ENCODE measurements around the gene JOSD2.

The JOSD2 gene

DNA sequence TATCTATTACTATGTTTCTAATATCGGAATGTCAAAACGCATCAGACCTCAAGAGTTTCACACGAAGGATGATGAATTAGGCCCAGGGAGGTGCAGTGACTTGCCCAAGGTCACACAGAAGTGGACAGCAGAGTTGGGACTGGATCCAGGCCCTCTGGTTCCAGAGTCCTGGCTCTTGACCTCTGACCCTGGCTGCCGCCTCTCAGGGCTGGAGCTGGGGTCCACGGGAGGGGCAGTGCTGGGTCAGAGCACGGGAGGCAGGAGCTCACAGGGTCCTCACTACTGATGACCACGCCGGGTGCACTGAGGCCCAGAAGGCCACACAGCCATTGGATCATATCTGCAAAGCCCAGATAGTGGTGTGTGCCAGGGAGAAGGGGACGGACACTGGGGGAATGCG, 11.9 kb upstream of the JOSD2 start:
- peaks cover 2% of the 10 kb centered on the region for H3K27me3 Mint-ChIP-seq
- no peak overlapping the region for H3K4me3 Mint-ChIP-seq
- no peaks in the 10 kb centered on the region for H3K36me3 Mint-ChIP-seq
- no peaks in the 10 kb centered on the region for H3K9me3 Mint-ChIP-seq
- H3K27ac Mint-ChIP-seq, result no peak overlapping the region
- no peaks in the 10 kb centered on the region for H3K4me1 Mint-ChIP-seq

DNA sequence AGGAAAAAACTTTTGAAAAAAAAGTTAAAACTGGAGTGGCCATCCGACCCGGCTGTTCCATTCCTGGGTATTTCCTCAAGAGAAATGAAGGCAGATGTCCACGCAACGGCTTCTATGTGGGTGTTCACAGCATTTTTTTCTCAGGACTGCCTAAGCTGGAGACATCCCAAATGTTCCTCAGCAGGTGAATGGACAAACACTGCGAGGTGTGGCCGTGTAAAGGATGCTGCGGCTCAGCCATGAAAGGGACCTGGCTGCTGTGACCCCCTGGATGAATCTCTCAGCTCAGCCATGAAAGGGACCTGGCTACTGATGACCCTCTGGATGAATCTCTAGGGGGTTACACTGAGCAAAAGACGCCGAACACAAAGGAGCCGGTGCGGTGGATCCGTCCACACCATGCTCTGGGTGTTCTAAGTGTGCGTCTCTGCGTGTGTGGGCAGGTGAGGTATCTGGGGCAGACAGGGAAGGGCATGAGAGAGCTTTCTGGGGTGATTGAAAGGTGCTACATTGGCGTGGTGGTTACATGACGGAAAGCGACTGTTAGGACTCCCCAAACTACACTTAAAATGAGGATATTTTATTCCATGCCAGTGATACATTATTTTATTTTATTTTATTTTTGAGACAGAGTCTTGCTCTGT, 10.0 kb upstream of the JOSD2 start:
- no peak overlapping the region for H3K4me3 Mint-ChIP-seq
- peaks cover 2% of the 10 kb centered on the region for H3K27me3 Mint-ChIP-seq
- H3K9me3 Mint-ChIP-seq, result no peaks in the 10 kb centered on the region
- no peaks in the 10 kb centered on the region for H3K4me1 Mint-ChIP-seq
- no peaks in the 10 kb centered on the region for H3K36me3 Mint-ChIP-seq
- H3K27ac Mint-ChIP-seq, result no peak overlapping the region

DNA sequence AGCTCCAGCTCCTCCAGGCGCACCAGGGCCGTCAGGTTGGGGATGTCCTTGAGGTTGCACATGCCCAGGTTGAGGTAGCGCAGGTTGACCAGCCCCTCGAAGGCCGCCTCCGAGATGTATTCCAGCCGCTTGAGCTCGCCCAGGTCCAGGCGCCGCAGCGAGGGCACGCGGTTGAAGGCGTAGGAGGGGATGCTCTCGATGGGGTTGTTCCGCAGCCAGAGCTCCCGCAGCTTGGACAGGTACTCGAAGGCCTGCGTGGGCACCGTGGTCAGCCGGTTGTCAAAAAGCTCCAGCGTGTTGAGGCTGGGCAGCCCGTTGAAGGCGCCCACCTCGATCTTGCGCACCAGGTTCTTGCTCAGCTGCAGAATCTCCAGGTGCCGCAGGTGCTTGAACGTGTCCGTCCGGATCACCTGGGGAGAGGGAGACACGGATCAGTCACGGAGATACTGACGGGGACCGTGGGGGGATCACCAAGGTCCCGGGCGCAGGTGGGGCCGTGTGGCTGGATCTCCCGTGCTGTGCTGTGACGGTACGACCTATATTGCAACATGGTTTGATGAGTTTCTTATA, 8.1 kb upstream of the JOSD2 start:
- H3K27ac Mint-ChIP-seq, result no peak overlapping the region
- no peaks in the 10 kb centered on the region for H3K4me1 Mint-ChIP-seq
- H3K27me3 Mint-ChIP-seq, result peaks cover 2% of the 10 kb centered on the region
- H3K4me3 Mint-ChIP-seq, result no peak overlapping the region
- no peaks in the 10 kb centered on the region for H3K9me3 Mint-ChIP-seq
- H3K36me3 Mint-ChIP-seq, result no peaks in the 10 kb centered on the region

DNA sequence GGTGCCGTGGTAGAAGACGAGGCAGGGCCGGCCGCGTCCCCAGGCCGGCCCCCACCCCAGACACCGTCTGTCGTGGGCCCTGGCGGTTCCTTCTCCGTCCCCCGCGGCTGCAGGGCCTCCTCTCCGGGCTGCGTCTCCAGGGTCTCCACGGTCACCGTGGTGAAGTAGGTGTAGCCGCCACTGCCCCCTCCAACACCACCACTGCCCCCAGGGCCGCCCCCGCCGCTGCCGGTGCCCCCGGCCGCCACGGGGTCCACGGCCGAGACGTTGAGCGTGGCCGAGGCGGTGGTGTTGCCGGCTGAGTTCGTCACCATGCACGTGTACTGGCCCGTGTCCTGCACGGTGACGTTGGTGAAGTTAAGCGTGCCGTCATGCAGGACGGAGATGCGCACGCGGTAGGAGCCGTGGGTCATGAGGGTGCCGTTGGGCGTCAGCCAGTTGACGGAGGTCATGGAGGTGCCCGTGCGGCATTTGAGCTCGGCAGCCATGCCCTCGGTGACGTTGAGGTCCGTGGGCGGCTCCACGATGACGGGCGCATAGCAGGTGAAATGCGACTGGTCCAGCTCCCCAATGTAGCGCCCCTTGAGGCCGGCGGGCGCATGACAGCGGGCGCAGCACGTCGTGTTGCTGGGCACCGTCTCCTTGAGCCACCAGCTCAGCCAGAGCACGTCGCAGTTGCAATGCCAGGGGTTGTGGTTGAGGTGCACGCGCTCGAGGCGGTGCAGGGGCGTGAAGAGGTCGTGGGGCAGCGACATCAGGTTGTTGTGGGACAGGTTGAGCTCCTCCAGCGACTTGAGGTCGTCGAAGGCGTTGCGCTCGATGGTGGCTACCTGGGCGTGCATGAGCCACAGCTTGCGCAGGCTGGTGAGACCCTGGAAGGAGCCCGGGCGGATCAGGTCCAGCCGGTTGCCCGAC, 7.4 kb upstream of the JOSD2 start:
- no peaks in the 10 kb centered on the region for H3K9me3 Mint-ChIP-seq
- H3K4me1 Mint-ChIP-seq, result no peaks in the 10 kb centered on the region
- H3K27ac Mint-ChIP-seq, result no peak overlapping the region
- no peak overlapping the region for H3K4me3 Mint-ChIP-seq
- peaks cover 2% of the 10 kb centered on the region for H3K27me3 Mint-ChIP-seq
- no peaks in the 10 kb centered on the region for H3K36me3 Mint-ChIP-seq

DNA sequence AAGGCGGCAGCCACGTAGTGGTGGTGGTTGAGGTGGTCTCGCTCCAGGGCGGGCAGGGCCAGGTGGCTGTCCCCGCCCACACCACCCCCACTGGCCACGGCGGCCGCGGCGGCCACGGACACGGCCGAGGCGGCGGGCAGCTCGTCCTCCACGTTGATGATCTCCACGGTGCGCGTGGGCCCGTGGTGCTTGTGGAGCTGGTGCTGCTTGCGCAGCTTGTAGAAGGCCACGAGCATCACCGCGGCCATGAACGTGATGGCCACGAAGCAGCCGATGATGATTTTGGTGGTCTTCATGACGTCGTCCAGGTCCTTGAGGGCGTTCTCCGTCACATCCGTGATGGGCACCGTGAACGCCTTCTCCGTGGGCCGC, 6.7 kb upstream of the JOSD2 start:
- no peaks in the 10 kb centered on the region for H3K27me3 Mint-ChIP-seq
- H3K9me3 Mint-ChIP-seq, result no peaks in the 10 kb centered on the region
- no peak overlapping the region for H3K4me3 Mint-ChIP-seq
- no peaks in the 10 kb centered on the region for H3K36me3 Mint-ChIP-seq
- H3K4me1 Mint-ChIP-seq, result no peaks in the 10 kb centered on the region
- no peak overlapping the region for H3K27ac Mint-ChIP-seq

DNA sequence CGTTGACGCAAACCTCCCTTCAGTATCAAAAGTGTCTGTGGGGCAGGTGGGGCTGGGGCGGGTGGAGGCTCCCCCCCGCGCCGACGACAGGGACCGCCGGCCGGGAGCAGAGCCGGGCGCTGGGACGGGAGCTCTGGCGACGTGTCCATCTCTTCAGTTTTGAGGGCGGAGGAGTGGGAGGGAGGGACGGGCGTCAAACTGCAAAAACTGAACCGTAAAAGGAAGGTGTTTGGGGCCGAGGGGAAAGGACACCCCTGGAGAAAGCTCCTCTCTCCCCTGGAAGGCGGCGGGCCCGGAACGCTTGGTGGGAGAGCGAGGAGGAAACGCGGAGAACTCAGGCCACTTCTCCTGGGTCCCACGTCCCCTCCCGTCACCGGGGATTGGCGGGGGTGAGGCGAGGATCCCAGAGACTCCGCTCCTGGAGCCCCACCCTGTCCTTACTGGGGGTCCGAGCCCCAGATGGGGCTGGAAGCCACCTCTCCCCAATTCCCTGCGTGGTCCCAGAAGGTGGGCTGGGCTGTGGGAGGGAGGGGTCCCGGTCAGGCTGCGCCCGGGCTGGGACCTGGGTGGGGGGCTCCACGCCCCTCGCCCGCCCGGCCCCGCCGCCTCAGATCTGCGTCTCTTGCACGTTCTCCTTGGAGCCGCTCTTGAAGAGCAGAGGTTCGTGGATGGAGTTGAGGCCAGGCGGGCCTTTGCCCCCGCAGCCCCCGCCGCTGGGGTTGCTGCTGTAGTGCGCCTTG, 6.1 kb upstream of the JOSD2 start:
- no peak overlapping the region for H3K27ac Mint-ChIP-seq
- no peaks in the 10 kb centered on the region for H3K4me1 Mint-ChIP-seq

DNA sequence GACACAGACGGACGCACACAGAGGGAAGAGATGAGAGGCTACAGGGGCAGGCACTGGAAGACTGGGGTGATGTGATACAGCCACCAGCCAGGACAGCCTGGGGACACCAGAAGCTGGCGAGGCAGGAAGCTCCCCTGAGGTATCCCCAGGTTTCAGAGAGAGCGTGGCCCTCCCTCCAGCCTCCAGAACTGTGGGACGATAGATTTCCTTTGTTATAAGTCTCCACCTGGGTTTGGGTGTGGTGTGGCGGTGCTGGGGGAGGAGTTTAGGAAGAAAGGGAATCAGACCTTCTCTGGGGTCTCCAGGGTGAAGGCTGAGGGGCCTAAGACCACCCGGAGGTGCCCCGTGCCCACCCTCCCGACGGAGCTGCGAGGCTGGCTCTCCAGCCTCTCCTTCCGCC, 5.5 kb upstream of the JOSD2 start:
- Mint-ChIP-seq H3K27me3 (no peaks in the 10 kb centered on the region), H3K27ac (no peak overlapping the region), H3K4me1 (peaks cover 5% of the 10 kb centered on the region), H3K36me3 (no peaks in the 10 kb centered on the region), H3K9me3 (no peaks in the 10 kb centered on the region), H3K4me3 (no peak overlapping the region)

More for the DNA sequence above, 6.1 kb upstream of the JOSD2 start:
- Mint-ChIP-seq H3K4me3 (no peak overlapping the region), H3K9me3 (no peaks in the 10 kb centered on the region), H3K36me3 (no peaks in the 10 kb centered on the region), H3K27me3 (no peaks in the 10 kb centered on the region)

DNA sequence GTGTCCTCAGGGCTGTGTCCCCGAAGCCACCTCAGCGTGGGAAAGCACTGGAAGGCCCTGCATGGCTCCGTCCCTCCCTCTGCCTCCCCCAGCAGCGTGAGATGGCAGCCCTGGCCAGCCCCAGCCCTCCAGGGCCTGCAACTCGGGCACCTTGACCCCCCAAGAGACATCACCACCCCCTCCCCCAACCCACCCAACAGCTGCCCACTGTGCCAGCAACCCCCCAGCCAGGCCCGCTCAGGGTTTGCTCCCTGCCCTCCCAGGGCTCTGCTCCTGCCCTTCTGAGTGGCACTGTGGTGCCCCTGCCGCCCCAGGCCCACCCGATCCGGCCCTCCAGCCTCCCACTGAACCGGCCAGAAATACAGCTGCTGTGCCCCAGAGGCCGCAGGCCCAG, 4.2 kb upstream of the JOSD2 start:
- Mint-ChIP-seq H3K4me1 (peaks cover 13% of the 10 kb centered on the region), H3K4me3 (no peak overlapping the region), H3K9me3 (no peaks in the 10 kb centered on the region), H3K27me3 (no peaks in the 10 kb centered on the region), H3K27ac (no peak overlapping the region), H3K36me3 (no peaks in the 10 kb centered on the region)

DNA sequence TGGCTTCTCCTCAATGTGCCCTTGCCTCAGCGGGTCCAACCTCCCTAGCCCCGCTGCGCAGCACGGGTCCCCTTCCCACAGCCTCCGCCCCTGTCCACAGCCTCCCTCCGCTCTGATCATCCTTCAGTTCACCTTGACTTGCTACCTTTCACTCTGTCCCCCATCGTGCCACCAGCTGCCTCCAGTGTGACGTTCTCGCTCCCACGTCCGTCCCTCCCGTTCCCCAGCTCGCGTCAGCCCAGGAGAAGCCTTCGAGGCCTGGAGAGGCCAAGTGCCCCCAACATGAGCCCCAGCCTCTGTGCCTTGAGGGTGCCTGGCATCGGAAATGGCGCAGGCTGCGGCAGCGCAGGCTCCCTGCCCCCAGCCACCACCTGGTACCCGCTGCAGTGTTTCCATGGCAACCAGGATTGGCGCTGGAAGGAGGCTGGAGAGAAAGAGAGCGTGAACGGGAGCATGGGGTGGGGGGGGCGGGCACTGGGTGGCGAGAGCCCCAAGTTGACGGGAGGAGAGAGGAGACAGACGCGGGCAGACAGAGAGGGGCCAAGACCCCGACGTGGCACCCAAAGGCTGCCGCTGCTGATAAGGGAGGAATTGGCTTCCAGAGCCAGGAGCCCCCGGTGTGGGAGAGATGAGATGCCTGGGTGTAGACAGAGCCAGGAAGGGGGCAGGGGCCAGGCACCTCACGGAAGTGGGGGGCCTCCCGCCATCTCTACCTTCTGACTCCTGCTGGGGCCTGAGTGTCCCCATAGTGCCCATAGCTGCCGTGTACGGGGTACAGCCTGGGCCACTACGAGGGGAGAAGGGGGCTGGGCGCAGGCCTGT, 3.6 kb upstream of the JOSD2 start:
- peaks cover 13% of the 10 kb centered on the region for H3K4me1 Mint-ChIP-seq
- no peaks in the 10 kb centered on the region for H3K9me3 Mint-ChIP-seq
- H3K27ac Mint-ChIP-seq, result no peak overlapping the region
- H3K36me3 Mint-ChIP-seq, result no peaks in the 10 kb centered on the region
- no peaks in the 10 kb centered on the region for H3K27me3 Mint-ChIP-seq
- H3K4me3 Mint-ChIP-seq, result peak overlapping the region; percentile 8

DNA sequence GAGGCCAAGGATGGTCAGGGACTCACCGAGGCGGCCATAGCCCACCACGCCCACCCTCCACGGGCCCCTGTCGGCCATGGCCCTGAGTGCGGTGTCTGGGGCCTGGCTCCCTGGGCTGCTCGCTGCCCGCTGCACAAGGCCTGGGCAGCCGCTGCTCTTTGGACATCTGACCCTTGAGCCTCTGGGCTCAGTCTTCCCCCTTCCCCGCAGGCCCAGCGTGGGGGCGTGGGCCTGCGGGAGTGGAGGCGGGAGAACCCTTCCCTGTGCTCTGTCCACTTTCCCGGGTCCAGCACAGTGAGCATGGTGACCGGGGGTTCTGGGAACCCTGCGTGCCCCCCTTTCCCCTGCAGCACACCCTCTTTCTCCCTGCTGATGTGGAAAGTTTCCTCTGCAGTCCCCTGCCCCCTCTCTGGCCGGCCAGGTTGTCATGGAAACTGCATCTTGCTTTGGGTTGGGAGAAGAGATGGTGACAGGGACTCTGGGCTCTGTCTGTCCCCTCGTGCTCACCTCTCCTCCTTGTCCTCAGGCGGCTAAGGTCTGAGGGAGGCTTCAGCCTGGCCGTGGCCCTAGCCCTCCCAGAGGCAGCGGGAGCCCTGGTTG, 2.9 kb upstream of the JOSD2 start, which contains the start of gene ASPDH:
Gene ASPDH (minus strand): TSS at position 168 of the 600 bp plus-strand sequence. CDS start 90 bp downstream, at position 78.
- Mint-ChIP-seq H3K36me3 (peaks cover under 1% of the 10 kb centered on the region), H3K4me3 (peak within 1 kb of the TSS; percentile 8), H3K27ac (no peak within 1 kb of the TSS), H3K4me1 (peaks cover 13% of the 10 kb centered on the region), H3K9me3 (no peaks in the 10 kb centered on the region), H3K27me3 (no peaks in the 10 kb centered on the region)

DNA sequence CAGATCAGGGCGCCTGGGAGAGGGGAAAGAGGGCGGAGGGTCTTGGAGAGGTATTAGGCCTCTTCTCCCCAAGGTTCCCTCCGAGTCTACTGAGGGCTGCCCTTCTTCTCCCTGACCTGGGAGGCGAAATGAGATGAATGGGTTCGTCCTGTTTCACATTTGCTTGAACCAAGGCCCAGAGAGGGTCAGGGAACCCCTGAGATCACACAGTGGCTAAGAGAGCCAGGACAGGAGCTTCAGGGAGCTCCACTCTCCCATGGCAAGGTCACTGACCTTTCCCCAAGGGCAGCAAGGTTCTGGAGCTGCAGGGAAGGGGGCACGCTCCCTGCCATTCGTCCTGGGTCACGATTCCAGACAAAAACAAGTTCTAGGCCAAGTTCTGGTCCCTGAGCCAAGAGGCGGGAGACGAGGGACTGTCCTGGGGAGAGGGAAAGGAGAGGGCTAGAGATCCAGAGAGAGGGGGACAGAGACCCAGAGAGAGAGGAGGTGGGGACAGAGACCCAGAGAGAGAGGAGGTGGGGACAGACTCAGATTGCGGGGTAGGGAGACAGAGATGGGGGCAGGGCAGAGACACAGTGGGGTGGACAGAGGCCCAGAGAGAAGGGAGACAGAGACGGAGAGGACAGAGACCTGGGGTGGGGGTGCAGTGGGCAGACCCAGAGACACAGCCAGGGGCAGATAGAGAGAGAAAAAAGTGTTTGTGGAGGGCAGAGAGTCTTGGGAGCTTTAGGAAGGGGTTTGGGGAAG, 2.2 kb upstream of the JOSD2 start:
- Mint-ChIP-seq H3K4me1 (peaks cover 13% of the 10 kb centered on the region), H3K36me3 (peaks cover 2% of the 10 kb centered on the region), H3K27me3 (no peaks in the 10 kb centered on the region), H3K4me3 (no peak overlapping the region), H3K27ac (no peak overlapping the region), H3K9me3 (no peaks in the 10 kb centered on the region)

DNA sequence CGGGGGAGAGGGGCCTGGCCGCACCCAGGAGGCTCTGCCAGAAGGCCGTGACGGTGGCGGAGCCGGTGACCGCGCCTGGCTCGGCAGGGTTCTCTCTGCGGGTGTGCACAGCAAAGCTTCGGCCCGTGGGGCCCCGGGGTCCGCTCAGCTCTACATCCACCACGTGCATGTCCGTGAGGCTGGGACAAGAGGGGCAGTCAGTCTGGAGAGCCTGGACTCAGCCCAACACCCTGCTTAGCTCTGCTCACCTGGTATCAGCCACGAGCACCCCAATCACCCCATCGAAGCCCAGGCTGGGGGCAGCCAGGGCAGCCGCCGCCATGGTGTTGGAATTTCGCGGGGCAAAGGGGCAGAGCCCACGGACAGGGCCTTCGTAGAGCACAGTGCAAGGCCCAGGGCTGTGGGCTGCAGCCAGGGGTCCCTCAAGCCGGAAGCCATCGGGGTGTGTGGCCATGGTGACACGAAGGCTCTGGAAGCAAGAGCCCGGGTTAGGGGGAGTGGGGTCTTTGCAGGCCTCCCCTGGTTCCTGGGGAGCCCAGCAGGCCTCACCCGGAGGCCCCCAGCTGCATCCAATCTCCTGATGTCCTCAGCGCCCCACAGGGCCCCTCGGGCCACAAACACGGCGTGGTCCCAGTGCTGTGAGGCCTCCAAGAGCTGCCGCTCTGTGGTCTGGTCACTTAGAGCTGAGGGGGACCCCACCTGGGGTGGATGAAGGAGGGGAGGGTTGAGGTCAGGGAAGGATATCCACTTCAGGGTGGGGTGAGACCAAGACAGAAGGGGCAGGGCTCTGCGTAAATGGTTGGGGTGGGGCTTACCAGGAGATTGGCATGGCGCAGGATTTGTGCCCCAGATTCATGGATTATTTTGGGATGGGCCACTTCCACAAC, 1.4 kb upstream of the JOSD2 start:
- Mint-ChIP-seq H3K36me3 (peaks cover 2% of the 10 kb centered on the region), H3K9me3 (no peaks in the 10 kb centered on the region), H3K27ac (no peak overlapping the region), H3K27me3 (no peaks in the 10 kb centered on the region), H3K4me3 (peak overlapping the region; percentile 95), H3K4me1 (peaks cover 13% of the 10 kb centered on the region)

DNA sequence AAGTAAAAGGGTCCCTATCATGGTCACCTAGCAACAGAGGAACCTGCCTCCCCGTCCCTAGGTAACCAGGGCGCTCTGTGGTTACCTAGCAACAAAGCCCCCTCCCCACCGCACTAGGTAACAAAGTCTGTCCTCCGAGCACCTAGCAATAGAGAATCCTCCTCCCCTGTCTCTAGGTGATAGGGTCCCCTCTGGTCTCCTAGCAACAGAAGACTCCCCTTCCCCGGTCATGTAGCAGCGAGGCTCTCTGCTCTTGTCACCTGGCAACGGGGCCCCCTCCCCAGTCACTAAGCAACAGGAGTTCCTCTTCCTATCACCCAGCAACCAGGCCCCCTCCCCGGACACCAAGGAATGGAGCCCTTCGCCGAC, 307 bp downstream of the JOSD2 start:
- H3K4me1 Mint-ChIP-seq, result peaks cover 13% of the 10 kb centered on the region
- no peaks in the 10 kb centered on the region for H3K27me3 Mint-ChIP-seq
- peaks cover 2% of the 10 kb centered on the region for H3K36me3 Mint-ChIP-seq
- H3K27ac Mint-ChIP-seq, result peak overlapping the region; percentile 99
- H3K9me3 Mint-ChIP-seq, result no peaks in the 10 kb centered on the region
- H3K4me3 Mint-ChIP-seq, result peak overlapping the region; percentile 95
